Measurements from ENCODE around the gene GRM2. TPM values are rescaled to one million over a fixed set of nuclear protein-coding genes. Genes with fewer than 3 reads are reported as not detected.
"Not testable (repeated sequence)": the region's sequence is repeated elsewhere in the genome, so short reads cannot be mapped to it uniquely, and the experiment has no call there.

GRM2 gene
- total RNA-seq, 2 experiments from 2014 or later: 1.7 to 2.4 TPM

GRCh38 chr3:51742978-51743377, 36.1 kb downstream of the GRM2 start:
- H3K27me3 Mint-ChIP-seq: peaks cover 15% of the 10 kb centered on the region
- H3K4me1 Mint-ChIP-seq; POLR2A ChIA-PET; CTCF ChIA-PET; H3K4me3 Mint-ChIP-seq; H3K36me3 Mint-ChIP-seq (ENCODE audit: low read depth); H3K9me3 Mint-ChIP-seq; DNase-seq; H3K27ac Mint-ChIP-seq: not testable (repeated sequence)

- ChIA-PET CTCF (no interaction called here), POLR2A (no interaction called here)
- H3K27ac Mint-ChIP-seq: no peak overlapping the region
These were observed 41.0 kb downstream of the GRM2 start for GRCh38 chr3:51747840-51748239.

GRCh38 chr3:51748327-51748726, 41.5 kb downstream of the GRM2 start:
- ChIA-PET POLR2A (no interaction called here), CTCF (no interaction called here)
- H3K27ac Mint-ChIP-seq: no peak overlapping the region
- H3K36me3 Mint-ChIP-seq (ENCODE audit: low read depth): no peaks in the 10 kb centered on the region
- H3K4me1 Mint-ChIP-seq: peaks cover 5% of the 10 kb centered on the region
- no peak for DNase-seq
- peaks cover 4% of the 10 kb centered on the region for H3K27me3 Mint-ChIP-seq
- no peaks in the 10 kb centered on the region for H3K9me3 Mint-ChIP-seq
- H3K4me3 Mint-ChIP-seq: no peak overlapping the region

More at GRCh38 chr3:51747840-51748239, 41.0 kb downstream of the GRM2 start:
- DNase-seq: no peak
- no peaks in the 10 kb centered on the region for H3K9me3 Mint-ChIP-seq
- no peak overlapping the region for H3K4me3 Mint-ChIP-seq
- no peaks in the 10 kb centered on the region for H3K36me3 Mint-ChIP-seq (ENCODE audit: low read depth)
- H3K27me3 Mint-ChIP-seq: peaks cover under 1% of the 10 kb centered on the region
- H3K4me1 Mint-ChIP-seq: peaks cover 7% of the 10 kb centered on the region

- Mint-ChIP-seq H3K27ac (no peak overlapping the region), H3K4me1 (peaks cover 5% of the 10 kb centered on the region), H3K36me3 (ENCODE audit: low read depth) (no peaks in the 10 kb centered on the region), H3K27me3 (peaks cover 20% of the 10 kb centered on the region), H3K9me3 (no peaks in the 10 kb centered on the region), H3K4me3 (no peak overlapping the region)
- CTCF ChIA-PET: interaction anchor here (1.2 kb wide), 1 partner anchor 69 kb away, joined by 3 read pairs; no protein-coding TSS in a partner anchor
- POLR2A ChIA-PET: no interaction called here
- DNase-seq: no peak
These were observed 44.0 kb downstream of the GRM2 start for GRCh38 chr3:51750878-51751277.

GRCh38 chr3:51751287-51751686, 44.4 kb downstream of the GRM2 start:
- Mint-ChIP-seq H3K4me1 (peaks cover 5% of the 10 kb centered on the region), H3K27ac (no peak overlapping the region), H3K36me3 (ENCODE audit: low read depth) (no peaks in the 10 kb centered on the region), H3K27me3 (peaks cover 24% of the 10 kb centered on the region), H3K4me3 (no peak overlapping the region), H3K9me3 (no peaks in the 10 kb centered on the region)
- POLR2A ChIA-PET: no interaction called here
- DNase-seq: no peak
- CTCF ChIA-PET: no interaction called here

- H3K4me3 Mint-ChIP-seq; H3K9me3 Mint-ChIP-seq; POLR2A ChIA-PET; H3K27ac Mint-ChIP-seq; H3K36me3 Mint-ChIP-seq (ENCODE audit: low read depth); H3K4me1 Mint-ChIP-seq; DNase-seq; CTCF ChIA-PET: not testable (repeated sequence)
- H3K27me3 Mint-ChIP-seq: peaks cover 50% of the 10 kb centered on the region
These were observed 47.2 kb downstream of the GRM2 start for GRCh38 chr3:51753763-51754750.

GRCh38 chr3:51759203-51759602, 52.3 kb downstream of the GRM2 start:
- Mint-ChIP-seq H3K9me3 (peaks cover 10% of the 10 kb centered on the region), H3K27ac (no peak overlapping the region), H3K27me3 (peaks cover 47% of the 10 kb centered on the region), H3K4me3 (no peak overlapping the region), H3K4me1 (no peaks in the 10 kb centered on the region), H3K36me3 (ENCODE audit: low read depth) (peaks cover 2% of the 10 kb centered on the region)
- no peak for DNase-seq
- ChIA-PET POLR2A (no interaction called here), CTCF (no interaction called here)

Other genes starting within 250 kb of the GRM2 start
- gene DCAF1, start 207.1 kb upstream of the GRM2 start, total RNA-seq: 10 to 100 TPM; 31.2 to 31.8 TPM
- 10 to 100 TPM; 30.4 to 30.5 TPM for gene RAD54L2, start 168.3 kb upstream of the GRM2 start, total RNA-seq
- 100 to 1,000 TPM; 103 to 108 TPM for gene TEX264, start 35.8 kb upstream of the GRM2 start, total RNA-seq
- gene IQCF6, start 72.2 kb downstream of the GRM2 start, total RNA-seq: not detected
- gene IQCF2, start 154.5 kb downstream of the GRM2 start, total RNA-seq: not detected
- not detected for gene IQCF5, start 168.5 kb downstream of the GRM2 start, total RNA-seq
- not detected for gene IQCF1, start 196.3 kb downstream of the GRM2 start, total RNA-seq
- 10 to 100 TPM; 16.8 to 17.5 TPM for gene RRP9, start 234.8 kb downstream of the GRM2 start, total RNA-seq
- 10 to 100 TPM; 13.2 to 13.9 TPM for gene PARP3, start 235.3 kb downstream of the GRM2 start, total RNA-seq
- not detected for gene GPR62, start 248.3 kb downstream of the GRM2 start, total RNA-seq